ENCODE results near the gene GREM2.

DNA sequence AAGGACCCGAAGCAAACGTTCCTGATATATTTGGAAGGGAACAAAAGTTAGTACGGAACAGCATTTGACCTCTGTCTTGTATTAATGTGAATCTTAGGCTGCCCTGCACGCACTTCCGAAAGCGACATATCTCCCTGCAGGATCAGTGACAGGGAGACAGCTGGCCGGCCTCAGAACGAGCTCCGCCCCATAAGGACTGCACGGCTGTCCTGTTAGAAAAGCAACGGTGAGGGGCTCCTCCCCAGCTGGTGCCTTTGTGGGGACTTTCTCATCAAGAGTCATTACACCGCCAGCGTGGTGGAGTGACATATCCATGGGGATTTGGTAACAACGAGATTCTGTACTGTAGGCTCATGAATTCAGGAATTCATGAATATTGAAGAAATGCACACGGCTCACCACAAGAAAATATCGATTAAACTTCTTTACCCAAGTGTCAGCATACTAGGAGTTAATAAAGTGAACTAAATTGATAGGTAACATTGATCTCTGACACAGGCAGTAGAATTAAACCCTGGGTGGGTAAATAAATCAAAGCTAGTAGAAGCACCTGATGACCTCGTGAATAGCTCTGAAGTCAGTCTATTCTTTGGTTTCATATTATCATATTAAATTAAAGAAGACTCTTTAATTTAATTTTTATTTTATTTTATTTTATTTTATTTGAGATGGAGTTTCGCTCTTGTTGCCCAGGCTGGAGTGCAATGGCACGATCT lies 8.1 kb upstream of the GREM2 start:
- no peak for TF ChIP-seq CTCF (IDR thresholded peaks at IDR 0.05)
- TF ChIP-seq POLR2A (IDR thresholded peaks at IDR 0.05) = no peak
